Stimulated activated CD8-positive, alpha-beta memory T cell treated with anti-CD3 and anti-CD28 coated beads, Interleukin-12 subunit alpha, Interleukin-12 subunit beta, amount 100 ng/mL, for 1 hour (primary cell): ENCODE results near the gene ZMIZ2.
"Not testable (repeated sequence)": the region's sequence is repeated elsewhere in the genome, so short reads cannot be mapped to it uniquely, and the experiment has no call there.

Experiments
- DNase-seq: peaks from one replicate; pipeline ENCODE4 v3.0.0-alpha.2; 2020; ENCODE audit warnings: low read depth

ZMIZ2 gene

GRCh38 chr7:44802418-44803025, 53.9 kb downstream of the ZMIZ2 start:
- no peak for DNase-seq

GRCh38 chr7:44803828-44804519, 55.3 kb downstream of the ZMIZ2 start:
- not testable (repeated sequence) for DNase-seq

GRCh38 chr7:44805950-44806349, 57.3 kb downstream of the ZMIZ2 start:
- no peak for DNase-seq

- no peak for DNase-seq
These were observed 60.3 kb downstream of the ZMIZ2 start for GRCh38 chr7:44808914-44809393.

GRCh38 chr7:44811093-44811492, 62.4 kb downstream of the ZMIZ2 start:
- no peak for DNase-seq

- no peak for DNase-seq
These were observed 62.9 kb downstream of the ZMIZ2 start for GRCh38 chr7:44811571-44811970.

- DNase-seq = no peak
These were observed 66.3 kb downstream of the ZMIZ2 start for GRCh38 chr7:44814919-44815318.

GRCh38 chr7:44819292-44819691, 70.6 kb downstream of the ZMIZ2 start:
- DNase-seq = no peak
